K562 (cell line): ENCODE data around the gene CACNA1C.

Experiments
- ATF3 ChIP-seq, 2 experiments: fragments of 450-650 bp in 1 of 2; sonication (generic) in 1 of 2; formaldehyde crosslinking in 1 of 2; IDR thresholded peaks in 1 of 2; conservative IDR thresholded peaks in 1 of 2; 2 replicates each; pipeline versions ENCODE4 v1.6.1 to v1.8.1; 2016 to 2023; ENCODE audit warnings: mild to moderate bottlenecking in 2 of 2, moderate library complexity in 2 of 2, inconsistent platforms in 1 of 2, missing genetic modification reagents in 1 of 2
- CREB1 ChIP-seq, 2 experiments: sonication (generic) in 1 of 2; formaldehyde crosslinking in 1 of 2; IDR thresholded peaks; 2 replicates each; pipeline versions ENCODE4 v1.6.1 to v1.8.0; 2012 to 2022; ENCODE audit warnings: inconsistent platforms in 1 of 2, mild to moderate bottlenecking in 1 of 2, missing genetic modification reagents in 1 of 2, moderate library complexity in 1 of 2
- CTCF ChIP-seq, 3 experiments: IDR thresholded peaks in 2 of 3; conservative IDR thresholded peaks in 1 of 3; 2 replicates each; pipeline ENCODE4 v1.5.1; 2011 to 2012; ENCODE audit warnings: low read length in 3 of 3, mild to moderate bottlenecking in 3 of 3, control low read depth in 2 of 3, improper control_type of control experiment in 1 of 3, inconsistent platforms in 1 of 3, low read depth in 1 of 3, mixed read lengths in 1 of 3, moderate library complexity in 1 of 3; ENCODE audit not compliant: insufficient read depth in 2 of 3
- ELF4 ChIP-seq: fragments of 450-650 bp; formaldehyde crosslinking; IDR thresholded peaks from 2 replicates; pipeline ENCODE4 v1.4.0; 2022; ENCODE audit warnings: missing genetic modification characterization
- MAFK ChIP-seq: IDR thresholded peaks from 2 replicates; pipeline ENCODE4 v1.6.1; 2011; ENCODE audit warnings: low read length, improper control_type of control experiment
- POLR2A ChIP-seq: fragments of 450-650 bp; conservative IDR thresholded peaks from 2 replicates; pipeline ENCODE4 v1.6.1; 2016
- POLR2AphosphoS5 ChIP-seq: IDR thresholded peaks from 2 replicates; pipeline ENCODE4 v1.6.1; 2011; ENCODE audit warnings: mild to moderate bottlenecking, low read depth, low read length, moderate library complexity; ENCODE audit not compliant: control insufficient read depth, insufficient read depth
- RHOXF2B ChIP-seq: fragments of 250-450 bp; sonication (Bioruptor Pico); conservative IDR thresholded peaks from 2 replicates; pipeline ENCODE4 v1.5.1; 2021
- SP2 ChIP-seq: IDR thresholded peaks from 2 replicates; pipeline ENCODE4 v1.6.1; 2011; ENCODE audit warnings: mild to moderate bottlenecking, low read depth, low read length, moderate library complexity; ENCODE audit not compliant: poor library complexity, severe bottlenecking; ENCODE audit errors: extremely low read depth
- ZNF143 ChIP-seq: sonication (generic); formaldehyde crosslinking; IDR thresholded peaks from 2 replicates; pipeline ENCODE4 v1.9.0; 2022; ENCODE audit warnings: mild to moderate bottlenecking, missing genetic modification reagents
- ZNF24 ChIP-seq: fragments of 450-650 bp; IDR thresholded peaks from 2 replicates; pipeline ENCODE4 v1.6.1; 2016
- ZSCAN29 ChIP-seq: fragments of 450-650 bp; IDR thresholded peaks from 2 replicates; pipeline ENCODE4 v1.6.1; 2017
- TF ChIP-seq, protein P1 (sequence below): sonication (generic); formaldehyde crosslinking; IDR thresholded peaks from 2 replicates; pipeline ENCODE4 v1.8.0; 2022; ENCODE audit warnings: mild to moderate bottlenecking, missing genetic modification reagents

GRCh38 chr12:2432856-2433255 lies 380.1 kb downstream of the CACNA1C start:
- TF ChIP-seq ELF4: no peak
- no peak for TF ChIP-seq POLR2A
- TF ChIP-seq POLR2AphosphoS5: no peak
- TF ChIP-seq, protein P1, sequence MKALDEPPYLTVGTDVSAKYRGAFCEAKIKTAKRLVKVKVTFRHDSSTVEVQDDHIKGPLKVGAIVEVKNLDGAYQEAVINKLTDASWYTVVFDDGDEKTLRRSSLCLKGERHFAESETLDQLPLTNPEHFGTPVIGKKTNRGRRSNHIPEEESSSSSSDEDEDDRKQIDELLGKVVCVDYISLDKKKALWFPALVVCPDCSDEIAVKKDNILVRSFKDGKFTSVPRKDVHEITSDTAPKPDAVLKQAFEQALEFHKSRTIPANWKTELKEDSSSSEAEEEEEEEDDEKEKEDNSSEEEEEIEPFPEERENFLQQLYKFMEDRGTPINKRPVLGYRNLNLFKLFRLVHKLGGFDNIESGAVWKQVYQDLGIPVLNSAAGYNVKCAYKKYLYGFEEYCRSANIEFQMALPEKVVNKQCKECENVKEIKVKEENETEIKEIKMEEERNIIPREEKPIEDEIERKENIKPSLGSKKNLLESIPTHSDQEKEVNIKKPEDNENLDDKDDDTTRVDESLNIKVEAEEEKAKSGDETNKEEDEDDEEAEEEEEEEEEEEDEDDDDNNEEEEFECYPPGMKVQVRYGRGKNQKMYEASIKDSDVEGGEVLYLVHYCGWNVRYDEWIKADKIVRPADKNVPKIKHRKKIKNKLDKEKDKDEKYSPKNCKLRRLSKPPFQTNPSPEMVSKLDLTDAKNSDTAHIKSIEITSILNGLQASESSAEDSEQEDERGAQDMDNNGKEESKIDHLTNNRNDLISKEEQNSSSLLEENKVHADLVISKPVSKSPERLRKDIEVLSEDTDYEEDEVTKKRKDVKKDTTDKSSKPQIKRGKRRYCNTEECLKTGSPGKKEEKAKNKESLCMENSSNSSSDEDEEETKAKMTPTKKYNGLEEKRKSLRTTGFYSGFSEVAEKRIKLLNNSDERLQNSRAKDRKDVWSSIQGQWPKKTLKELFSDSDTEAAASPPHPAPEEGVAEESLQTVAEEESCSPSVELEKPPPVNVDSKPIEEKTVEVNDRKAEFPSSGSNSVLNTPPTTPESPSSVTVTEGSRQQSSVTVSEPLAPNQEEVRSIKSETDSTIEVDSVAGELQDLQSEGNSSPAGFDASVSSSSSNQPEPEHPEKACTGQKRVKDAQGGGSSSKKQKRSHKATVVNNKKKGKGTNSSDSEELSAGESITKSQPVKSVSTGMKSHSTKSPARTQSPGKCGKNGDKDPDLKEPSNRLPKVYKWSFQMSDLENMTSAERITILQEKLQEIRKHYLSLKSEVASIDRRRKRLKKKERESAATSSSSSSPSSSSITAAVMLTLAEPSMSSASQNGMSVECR: no peak
- no peak for TF ChIP-seq ZSCAN29
- no peak for TF ChIP-seq ZNF143 (CRISPR knock-in tag)
- no peak for TF ChIP-seq SP2
- no peak for TF ChIP-seq MAFK
- TF ChIP-seq CTCF (IDR thresholded peaks at IDR 0.05 in 2 of 3, conservative IDR thresholded peaks at IDR 0.05 in 1 of 3; ENCODE audit: insufficient read depth in 2 of 3, low read depth in 1 of 3, low read length in 3 of 3): no peak
- TF ChIP-seq ATF3 (IDR thresholded peaks at IDR 0.05): no peak
- TF ChIP-seq ATF3 (CRISPR knock-in tag; conservative IDR thresholded peaks at IDR 0.05): no peak
- no peak for TF ChIP-seq CREB1 (IDR thresholded peaks at IDR 0.05)
- no peak for TF ChIP-seq CREB1 (CRISPR knock-in tag; IDR thresholded peaks at IDR 0.05)
- TF ChIP-seq ZNF24: no peak
- TF ChIP-seq RHOXF2B (CRISPR knock-in tag): no peak
